ENCODE measurements around the gene SPDYA.

Gene SPDYA

GRCh38 chr2:28796620-28797019 is 14.0 kb upstream of the SPDYA start:
- in situ Hi-C loops (cut with MboI; ENCODE audit: low sequenced_read_pairs): no loop called here
- no peak for DNase-seq (ENCODE audit: low spot score in 2 of 2)
- peaks cover 50% of the 10 kb centered on the region for H3K36me3 ChIP-seq (replicated peaks)
- H3K9me3 ChIP-seq: no peaks in the 10 kb centered on the region
- no peak overlapping the region for H3K4me3 ChIP-seq
- 0 out of 2 replicates have a peak, but pooled peaks cover 2% of the 10 kb centered on the region for H3K4me1 ChIP-seq
- H3K27me3 ChIP-seq (ENCODE audit: low read depth): no peaks in the 10 kb centered on the region

GRCh38 chr2:28801726-28802125 is 8.9 kb upstream of the SPDYA start:
- DNase-seq (ENCODE audit: low spot score in 2 of 2): no peak
- Histone ChIP-seq H3K27me3 (ENCODE audit: low read depth) (no peaks in the 10 kb centered on the region), H3K9me3 (no peaks in the 10 kb centered on the region), H3K4me3 (no peak overlapping the region), H3K36me3 (replicated peaks) (peaks cover 38% of the 10 kb centered on the region), H3K4me1 (peaks cover 3% of the 10 kb centered on the region; the same call in 1 of the 2 replicates)
- in situ Hi-C loops (cut with MboI; ENCODE audit: low sequenced_read_pairs): no loop called here

- peaks cover 29% of the 10 kb centered on the region for H3K36me3 ChIP-seq (replicated peaks)
- peak in 1 of 2 experiments; percentile 2 for DNase-seq (ENCODE audit: low spot score in 2 of 2)
- in situ Hi-C loops (cut with MboI; ENCODE audit: low sequenced_read_pairs): no loop called here
Measured at GRCh38 chr2:28802975-28803429, 7.6 kb upstream of the SPDYA start.

GRCh38 chr2:28809927-28810326 is 707 bp upstream of the SPDYA start:
- in situ Hi-C loops (cut with MboI; ENCODE audit: low sequenced_read_pairs): no loop called here
- H3K27me3 ChIP-seq (ENCODE audit: low read depth): no peaks in the 10 kb centered on the region
- H3K4me3 ChIP-seq: no peak overlapping the region
- H3K4me1 ChIP-seq: no peaks in the 10 kb centered on the region
- H3K9me3 ChIP-seq: no peaks in the 10 kb centered on the region
- 0 out of 2 replicates have a peak, but pooled peaks cover 3% of the 10 kb centered on the region for H3K36me3 ChIP-seq (replicated peaks)
- no peak for DNase-seq (ENCODE audit: low spot score in 2 of 2)

More at GRCh38 chr2:28802975-28803429, 7.6 kb upstream of the SPDYA start:
- Histone ChIP-seq H3K4me1 (peaks cover 3% of the 10 kb centered on the region; the same call in 1 of the 2 replicates), H3K4me3 (no peak overlapping the region), H3K27me3 (ENCODE audit: low read depth) (no peaks in the 10 kb centered on the region), H3K9me3 (no peaks in the 10 kb centered on the region)

GRCh38 chr2:28818053-28818452 is 7.4 kb downstream of the SPDYA start:
- no peaks in the 10 kb centered on the region for H3K9me3 ChIP-seq
- H3K36me3 ChIP-seq (replicated peaks): no peaks in the 10 kb centered on the region
- H3K27me3 ChIP-seq (ENCODE audit: low read depth): no peaks in the 10 kb centered on the region
- DNase-seq (ENCODE audit: low spot score in 2 of 2): no peak
- no peak overlapping the region for H3K4me3 ChIP-seq
- no peaks in the 10 kb centered on the region for H3K4me1 ChIP-seq
- in situ Hi-C loops (cut with MboI; ENCODE audit: low sequenced_read_pairs): no loop called here

- Histone ChIP-seq H3K27me3 (ENCODE audit: low read depth) (no peaks in the 10 kb centered on the region), H3K36me3 (replicated peaks) (no peaks in the 10 kb centered on the region), H3K4me3 (no peak overlapping the region), H3K4me1 (no peaks in the 10 kb centered on the region), H3K9me3 (no peaks in the 10 kb centered on the region)
- in situ Hi-C loops (cut with MboI; ENCODE audit: low sequenced_read_pairs): loop anchor here (10.0 kb wide), 1 partner anchor 373 kb away; no protein-coding TSS in a partner anchor
- peak; percentile 57 to 83 for DNase-seq (ENCODE audit: low spot score in 2 of 2)
Measured at GRCh38 chr2:28821295-28821958, 10.8 kb downstream of the SPDYA start.

GRCh38 chr2:28822036-28822435 is 11.4 kb downstream of the SPDYA start:
- in situ Hi-C loops (cut with MboI; ENCODE audit: low sequenced_read_pairs): loop anchor here (10.0 kb wide), 1 partner anchor 373 kb away; no protein-coding TSS in a partner anchor
- no peak overlapping the region for H3K4me3 ChIP-seq
- DNase-seq (ENCODE audit: low spot score in 2 of 2): no peak

GRCh38 chr2:28824207-28824606 is 13.6 kb downstream of the SPDYA start:
- Histone ChIP-seq H3K36me3 (replicated peaks) (no peaks in the 10 kb centered on the region), H3K4me3 (no peak overlapping the region), H3K27me3 (ENCODE audit: low read depth) (no peaks in the 10 kb centered on the region), H3K4me1 (no peaks in the 10 kb centered on the region), H3K9me3 (no peaks in the 10 kb centered on the region)
- in situ Hi-C loops (cut with MboI; ENCODE audit: low sequenced_read_pairs): loop anchor here (10.0 kb wide), 1 partner anchor 371 kb away; no protein-coding TSS in a partner anchor
- DNase-seq (ENCODE audit: low spot score in 2 of 2): no peak

More at GRCh38 chr2:28822036-28822435, 11.4 kb downstream of the SPDYA start:
- H3K36me3 ChIP-seq (replicated peaks): no peaks in the 10 kb centered on the region
- no peaks in the 10 kb centered on the region for H3K9me3 ChIP-seq
- H3K27me3 ChIP-seq (ENCODE audit: low read depth): no peaks in the 10 kb centered on the region
- no peaks in the 10 kb centered on the region for H3K4me1 ChIP-seq

- Histone ChIP-seq H3K27me3 (ENCODE audit: low read depth) (no peaks in the 10 kb centered on the region), H3K4me3 (no peak overlapping the region), H3K9me3 (no peaks in the 10 kb centered on the region), H3K36me3 (replicated peaks) (no peaks in the 10 kb centered on the region), H3K4me1 (no peaks in the 10 kb centered on the region)
- no peak for DNase-seq (ENCODE audit: low spot score in 2 of 2)
- in situ Hi-C loops (cut with MboI; ENCODE audit: low sequenced_read_pairs): loop anchor here (10.0 kb wide), 1 partner anchor 370 kb away; no protein-coding TSS in a partner anchor
Measured at GRCh38 chr2:28824870-28825269, 14.2 kb downstream of the SPDYA start.

- DNase-seq (ENCODE audit: low spot score in 2 of 2): no peak
- no peaks in the 10 kb centered on the region for H3K36me3 ChIP-seq (replicated peaks)
- H3K4me1 ChIP-seq: no peaks in the 10 kb centered on the region
- H3K9me3 ChIP-seq: no peaks in the 10 kb centered on the region
- H3K27me3 ChIP-seq (ENCODE audit: low read depth): no peaks in the 10 kb centered on the region
- H3K4me3 ChIP-seq: no peak overlapping the region
- in situ Hi-C loops (cut with MboI; ENCODE audit: low sequenced_read_pairs): loop anchor here (10.0 kb wide), 1 partner anchor 366 kb away; no protein-coding TSS in a partner anchor
Measured at GRCh38 chr2:28828382-28828781, 17.7 kb downstream of the SPDYA start.

GRCh38 chr2:28833740-28834470 is 23.3 kb downstream of the SPDYA start:
- in situ Hi-C loops (cut with MboI; ENCODE audit: low sequenced_read_pairs): no loop called here
- Histone ChIP-seq H3K9me3 (no peaks in the 10 kb centered on the region), H3K36me3 (replicated peaks) (no peaks in the 10 kb centered on the region), H3K4me3 (no peak overlapping the region), H3K27me3 (ENCODE audit: low read depth) (no peaks in the 10 kb centered on the region), H3K4me1 (peaks cover 3% of the 10 kb centered on the region)
- DNase-seq (ENCODE audit: low spot score in 2 of 2): no peak

GRCh38 chr2:28835781-28836180 is 25.1 kb downstream of the SPDYA start:
- Histone ChIP-seq H3K4me1 (peaks cover 3% of the 10 kb centered on the region), H3K9me3 (no peaks in the 10 kb centered on the region), H3K27me3 (ENCODE audit: low read depth) (no peaks in the 10 kb centered on the region), H3K4me3 (no peak overlapping the region), H3K36me3 (replicated peaks) (no peaks in the 10 kb centered on the region)
- no peak for DNase-seq (ENCODE audit: low spot score in 2 of 2)
- in situ Hi-C loops (cut with MboI; ENCODE audit: low sequenced_read_pairs): no loop called here

- Histone ChIP-seq H3K36me3 (replicated peaks) (no peaks in the 10 kb centered on the region), H3K9me3 (no peaks in the 10 kb centered on the region), H3K4me1 (peaks cover 3% of the 10 kb centered on the region), H3K27me3 (ENCODE audit: low read depth) (no peaks in the 10 kb centered on the region), H3K4me3 (no peak overlapping the region)
- in situ Hi-C loops (cut with MboI; ENCODE audit: low sequenced_read_pairs): no loop called here
- no peak for DNase-seq (ENCODE audit: low spot score in 2 of 2)
Measured at GRCh38 chr2:28838971-28839370, 28.3 kb downstream of the SPDYA start.

GRCh38 chr2:28842042-28842441 is 31.4 kb downstream of the SPDYA start:
- no peaks in the 10 kb centered on the region for H3K9me3 ChIP-seq
- no peaks in the 10 kb centered on the region for H3K27me3 ChIP-seq (ENCODE audit: low read depth)
- no peaks in the 10 kb centered on the region for H3K4me1 ChIP-seq
- in situ Hi-C loops (cut with MboI; ENCODE audit: low sequenced_read_pairs): no loop called here
- H3K4me3 ChIP-seq: no peak overlapping the region
- DNase-seq (ENCODE audit: low spot score in 2 of 2): no peak
- no peaks in the 10 kb centered on the region for H3K36me3 ChIP-seq (replicated peaks)
